ENCODE data around the gene BMX.

Gene BMX

DNA sequence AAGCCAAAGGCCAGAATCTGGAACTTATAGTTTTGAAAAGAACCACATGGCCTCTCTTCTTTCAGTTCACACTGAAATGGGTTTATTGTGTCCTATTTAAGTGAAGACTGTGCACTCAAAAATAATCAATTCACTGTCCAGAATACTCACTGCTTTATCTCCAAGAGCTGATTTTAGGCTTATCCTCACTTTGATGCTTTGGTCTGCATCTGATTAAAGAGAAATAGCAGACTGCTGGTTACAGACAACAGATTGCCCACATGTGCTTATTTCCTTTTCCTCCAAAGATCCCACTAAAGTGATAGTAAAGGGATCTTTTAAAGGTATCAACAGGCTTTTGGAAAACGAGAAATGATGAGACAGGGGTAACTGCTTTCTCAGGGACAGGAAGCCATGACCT is 69.5 kb downstream of the BMX start:
- no peaks in the 10 kb centered on the region for H3K9me3 ChIP-seq (ENCODE audit: severe bottlenecking)
- no peak for TF ChIP-seq CTCF (IDR thresholded peaks at IDR 0.05; ENCODE audit: low read depth, low read length)
- no peak overlapping the region for H3K27ac ChIP-seq
- no peaks in the 10 kb centered on the region for H3K36me3 ChIP-seq
- DNase-seq, result no peak
- no peak overlapping the region for H3K4me3 ChIP-seq (ENCODE audit: low read depth, low read length)
- peaks cover 28% of the 10 kb centered on the region for H3K27me3 ChIP-seq (ENCODE audit: insufficient read depth, low read depth, severe bottlenecking)

DNA sequence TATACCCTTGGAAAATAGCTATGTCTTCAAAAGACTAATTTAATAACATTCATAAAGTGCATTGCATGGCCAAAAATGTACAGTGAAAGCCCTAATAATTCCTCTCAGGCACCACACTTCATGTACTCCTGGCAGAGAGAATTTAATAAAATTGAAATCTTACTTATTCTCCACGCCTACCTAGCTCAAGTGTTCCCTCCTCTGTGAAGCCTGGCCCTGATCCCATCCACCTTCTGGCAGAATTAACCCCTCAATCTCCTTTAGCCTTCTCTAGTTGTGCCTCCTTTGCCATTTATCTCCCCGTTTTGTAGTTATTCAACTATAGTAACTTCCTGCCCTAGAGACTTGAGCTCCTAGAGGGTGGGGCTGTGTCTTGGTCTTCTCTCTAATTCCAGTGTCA is 73.4 kb downstream of the BMX start:
- no peak for DNase-seq
- Histone ChIP-seq H3K27ac (no peak overlapping the region), H3K36me3 (no peaks in the 10 kb centered on the region), H3K27me3 (ENCODE audit: insufficient read depth, low read depth, severe bottlenecking) (peaks cover 14% of the 10 kb centered on the region), H3K4me3 (ENCODE audit: low read depth, low read length) (no peak overlapping the region), H3K9me3 (ENCODE audit: severe bottlenecking) (no peaks in the 10 kb centered on the region)
- no peak for TF ChIP-seq CTCF (IDR thresholded peaks at IDR 0.05; ENCODE audit: low read depth, low read length)

GRCh38 chrX:15576019-15576418 is 75.4 kb downstream of the BMX start:
- peaks cover 23% of the 10 kb centered on the region for H3K27me3 ChIP-seq (ENCODE audit: insufficient read depth, low read depth, severe bottlenecking)
- no peaks in the 10 kb centered on the region for H3K36me3 ChIP-seq
- no peak overlapping the region for H3K4me3 ChIP-seq (ENCODE audit: low read depth, low read length)
- no peak for TF ChIP-seq CTCF (IDR thresholded peaks at IDR 0.05; ENCODE audit: low read depth, low read length)
- H3K9me3 ChIP-seq (ENCODE audit: severe bottlenecking), result no peaks in the 10 kb centered on the region
- DNase-seq, result no peak
- H3K27ac ChIP-seq, result no peak overlapping the region

GRCh38 chrX:15579778-15580747 is 79.5 kb downstream of the BMX start:
- no peak overlapping the region for H3K27ac ChIP-seq
- H3K27me3 ChIP-seq (ENCODE audit: insufficient read depth, low read depth, severe bottlenecking), result peaks cover 17% of the 10 kb centered on the region
- no peaks in the 10 kb centered on the region for H3K9me3 ChIP-seq (ENCODE audit: severe bottlenecking)
- no peak overlapping the region for H3K4me3 ChIP-seq (ENCODE audit: low read depth, low read length)
- TF ChIP-seq CTCF (IDR thresholded peaks at IDR 0.05; ENCODE audit: low read depth, low read length), result no peak
- no peaks in the 10 kb centered on the region for H3K36me3 ChIP-seq
- DNase-seq, result no peak

DNA sequence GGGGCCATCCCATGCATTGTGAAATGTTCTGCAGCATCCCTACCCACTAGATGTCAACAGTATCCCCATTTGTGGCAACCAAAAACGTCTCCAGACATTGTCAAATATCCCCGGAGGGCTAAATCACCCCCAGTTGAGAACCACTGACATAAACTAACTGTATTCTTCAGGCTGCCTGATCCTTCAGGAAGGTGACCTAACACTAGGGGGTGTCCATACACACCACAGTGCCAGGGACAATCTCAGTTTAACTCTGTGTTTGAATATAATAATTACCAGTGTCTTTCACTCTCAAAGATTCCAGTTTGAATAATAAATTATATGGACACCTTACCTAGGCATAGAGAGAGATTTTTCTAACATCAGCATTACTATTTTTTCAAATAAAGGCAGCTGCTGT is 93.8 kb downstream of the BMX start:
- H3K9me3 ChIP-seq (ENCODE audit: severe bottlenecking), result no peaks in the 10 kb centered on the region
- H3K27ac ChIP-seq, result no peak overlapping the region
- TF ChIP-seq CTCF (IDR thresholded peaks at IDR 0.05; ENCODE audit: low read depth, low read length), result no peak
- DNase-seq, result no peak
- H3K4me3 ChIP-seq (ENCODE audit: low read depth, low read length), result no peak overlapping the region
- H3K36me3 ChIP-seq, result no peaks in the 10 kb centered on the region
- peaks cover 49% of the 10 kb centered on the region for H3K27me3 ChIP-seq (ENCODE audit: insufficient read depth, low read depth, severe bottlenecking)

All from WERI-Rb-1 (cell line).